Hepatocyte (in vitro differentiated cells): ENCODE measurements around the gene GPRC6A.

Source experiments
- EZH2 ChIP-seq: fragments of 200-600 bp; sonication (generic); IDR thresholded peaks from 2 replicates; pipeline ENCODE4 v1.6.1; 2016; ENCODE audit warnings: antibody characterized with exemption, mild to moderate bottlenecking, borderline replicate concordance
- TF ChIP-seq, protein P1 (sequence below): fragments of 200-600 bp; sonication (generic); IDR thresholded peaks from 2 replicates; pipeline ENCODE4 v1.5.1; 2016; ENCODE audit warnings: antibody characterized with exemption, mild to moderate bottlenecking; ENCODE audit not compliant: poor library complexity

- TF ChIP-seq, protein P1, sequence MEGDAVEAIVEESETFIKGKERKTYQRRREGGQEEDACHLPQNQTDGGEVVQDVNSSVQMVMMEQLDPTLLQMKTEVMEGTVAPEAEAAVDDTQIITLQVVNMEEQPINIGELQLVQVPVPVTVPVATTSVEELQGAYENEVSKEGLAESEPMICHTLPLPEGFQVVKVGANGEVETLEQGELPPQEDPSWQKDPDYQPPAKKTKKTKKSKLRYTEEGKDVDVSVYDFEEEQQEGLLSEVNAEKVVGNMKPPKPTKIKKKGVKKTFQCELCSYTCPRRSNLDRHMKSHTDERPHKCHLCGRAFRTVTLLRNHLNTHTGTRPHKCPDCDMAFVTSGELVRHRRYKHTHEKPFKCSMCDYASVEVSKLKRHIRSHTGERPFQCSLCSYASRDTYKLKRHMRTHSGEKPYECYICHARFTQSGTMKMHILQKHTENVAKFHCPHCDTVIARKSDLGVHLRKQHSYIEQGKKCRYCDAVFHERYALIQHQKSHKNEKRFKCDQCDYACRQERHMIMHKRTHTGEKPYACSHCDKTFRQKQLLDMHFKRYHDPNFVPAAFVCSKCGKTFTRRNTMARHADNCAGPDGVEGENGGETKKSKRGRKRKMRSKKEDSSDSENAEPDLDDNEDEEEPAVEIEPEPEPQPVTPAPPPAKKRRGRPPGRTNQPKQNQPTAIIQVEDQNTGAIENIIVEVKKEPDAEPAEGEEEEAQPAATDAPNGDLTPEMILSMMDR = no peak
- TF ChIP-seq EZH2 = no peak
Measured at GRCh38 chr6:116859264-116859663, 30.4 kb upstream of the GPRC6A start.
